HG03196 (cell line): ENCODE results near the gene DDAH1.

Experiments used
- ATAC-seq: cut with Tn5 transposase; IDR thresholded peaks from one replicate; pipeline ENCODE4 v1.9.1; 2021; ENCODE audit not compliant: unreplicated experiment

The DDAH1 gene

DNA sequence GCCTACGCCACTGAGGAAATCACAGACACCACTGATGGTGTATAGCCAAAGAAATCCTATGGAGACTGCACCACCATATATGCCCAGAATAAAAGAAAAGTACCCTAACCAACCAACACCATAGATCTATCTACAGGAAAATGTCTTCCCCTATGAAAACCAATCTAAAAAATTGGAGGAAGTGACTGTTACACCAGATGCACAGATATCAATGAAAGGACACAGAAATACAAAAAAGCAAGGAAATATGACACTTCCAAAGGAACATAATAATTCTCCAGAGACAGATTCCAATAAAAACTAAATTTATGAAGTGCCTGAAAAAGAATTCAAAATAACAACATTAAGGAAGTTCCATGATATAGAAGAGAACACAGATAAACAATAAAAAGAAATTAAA, 131.8 kb downstream of the DDAH1 start:
- ATAC-seq, result no peak

DNA sequence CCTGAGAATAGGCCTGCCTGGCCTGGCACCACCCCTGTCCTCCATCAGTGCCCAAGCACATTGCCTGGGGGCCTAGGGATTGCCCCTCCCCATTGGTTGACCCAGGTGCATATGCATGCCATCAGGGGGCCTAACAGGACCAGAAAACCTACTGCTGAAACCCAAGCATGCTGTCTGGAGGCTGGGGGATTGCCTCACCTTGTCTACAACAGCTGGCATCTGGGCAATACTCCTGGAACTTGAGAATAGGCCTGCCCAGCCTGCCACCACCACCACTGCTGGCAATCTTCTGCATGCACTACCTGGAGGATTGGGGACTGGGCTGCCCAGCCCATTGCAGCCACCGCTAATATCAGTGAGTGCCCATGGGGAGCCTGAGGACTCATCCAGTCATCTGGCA, 132.4 kb downstream of the DDAH1 start:
- no peak for ATAC-seq

DNA sequence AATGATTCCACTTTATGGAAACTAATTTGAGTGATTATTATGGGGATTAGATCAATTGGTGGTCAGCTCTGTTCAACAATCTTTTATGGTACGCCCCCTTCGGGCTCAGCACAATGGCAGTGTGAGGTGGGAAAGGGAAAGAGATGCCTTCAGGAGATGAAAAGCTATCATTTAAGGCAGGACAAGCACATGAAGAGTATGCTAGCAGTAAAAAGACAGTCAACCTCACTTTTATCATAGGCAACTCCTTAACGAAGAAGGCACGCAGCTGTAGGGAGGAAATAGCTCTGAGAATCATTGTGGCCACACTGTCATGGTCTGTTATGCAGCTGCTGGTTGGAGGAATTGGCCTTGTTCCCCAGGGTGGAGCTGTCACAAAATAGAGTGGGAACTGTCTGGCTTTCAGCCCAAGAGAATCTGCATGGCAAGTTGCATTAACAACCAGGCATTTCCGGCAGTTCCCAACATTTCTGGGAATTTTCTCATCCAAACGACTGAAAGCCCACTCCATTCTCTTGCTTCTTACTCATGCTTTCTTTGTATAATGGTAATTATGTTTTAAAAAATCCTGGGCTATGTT, 134.2 kb downstream of the DDAH1 start:
- ATAC-seq, result no peak

DNA sequence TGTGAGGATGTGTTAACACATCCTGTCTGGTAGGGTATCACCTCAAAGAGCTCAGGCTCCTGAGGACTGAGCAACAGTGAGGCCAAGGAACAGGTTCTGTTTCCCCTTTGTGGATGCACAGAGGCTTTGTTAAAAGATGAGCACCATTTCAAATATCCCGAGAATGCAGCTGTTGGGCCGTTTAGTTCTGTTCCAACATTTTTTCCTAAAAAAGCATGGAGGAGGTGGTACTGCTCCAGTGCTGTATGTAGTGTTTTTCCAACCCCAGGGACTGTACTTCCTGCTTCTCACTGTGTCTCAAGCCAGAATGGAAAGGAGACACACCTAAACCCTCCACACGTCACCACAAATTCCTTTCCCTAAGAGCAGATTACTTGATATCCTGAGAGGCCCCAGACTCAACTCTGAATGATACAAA, 134.7 kb downstream of the DDAH1 start:
- ATAC-seq, result no peak

DNA sequence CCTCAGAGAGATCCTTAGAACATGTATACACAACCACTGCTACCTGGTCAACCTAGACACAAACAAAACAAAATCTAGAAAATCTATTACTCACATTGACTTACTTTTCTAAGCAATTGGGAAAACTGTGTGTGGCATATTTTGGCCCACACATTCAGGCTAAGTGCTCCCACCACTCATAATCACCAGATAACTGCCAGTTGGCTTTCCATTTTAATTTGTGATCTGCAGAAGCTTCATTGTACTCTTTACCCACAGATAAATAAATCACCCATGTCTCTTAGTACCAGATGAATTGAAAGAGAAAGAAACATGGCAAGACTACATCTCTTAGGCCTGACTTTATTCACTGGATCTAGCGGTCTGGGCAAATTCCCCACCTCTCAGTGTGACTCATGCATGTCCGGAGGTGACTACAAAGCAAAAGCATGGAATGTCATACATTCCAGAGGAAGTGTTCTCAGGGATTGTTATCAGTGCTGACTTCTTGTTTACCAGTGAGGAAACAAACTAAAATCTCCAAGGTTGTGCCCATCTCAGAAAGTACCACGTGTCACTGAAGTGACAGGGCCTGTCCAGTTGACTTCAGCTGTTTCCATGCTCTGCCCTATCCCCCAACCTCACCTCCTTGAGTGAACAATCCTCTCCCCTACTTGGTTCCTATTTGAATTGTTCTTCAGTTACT, 136.1 kb downstream of the DDAH1 start:
- no peak for ATAC-seq

DNA sequence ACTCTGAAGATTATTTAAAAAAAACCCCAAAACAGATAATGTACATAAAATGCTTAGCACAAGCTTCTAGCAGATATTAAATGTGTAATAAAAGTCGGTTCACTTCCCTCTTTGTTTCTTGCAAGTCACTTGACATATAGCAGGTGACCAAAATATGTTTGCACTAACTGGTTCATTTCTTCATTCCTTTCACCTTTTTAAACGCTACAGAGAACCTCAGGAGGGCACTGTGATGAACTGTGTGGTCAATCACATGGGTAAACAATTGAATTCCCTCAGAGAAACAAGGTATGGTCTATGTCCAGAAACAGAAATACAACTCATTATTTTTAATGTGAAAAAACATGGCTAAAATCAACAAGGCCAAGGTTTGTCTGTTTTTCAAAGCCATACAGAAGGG, 137.2 kb downstream of the DDAH1 start:
- ATAC-seq, result no peak

DNA sequence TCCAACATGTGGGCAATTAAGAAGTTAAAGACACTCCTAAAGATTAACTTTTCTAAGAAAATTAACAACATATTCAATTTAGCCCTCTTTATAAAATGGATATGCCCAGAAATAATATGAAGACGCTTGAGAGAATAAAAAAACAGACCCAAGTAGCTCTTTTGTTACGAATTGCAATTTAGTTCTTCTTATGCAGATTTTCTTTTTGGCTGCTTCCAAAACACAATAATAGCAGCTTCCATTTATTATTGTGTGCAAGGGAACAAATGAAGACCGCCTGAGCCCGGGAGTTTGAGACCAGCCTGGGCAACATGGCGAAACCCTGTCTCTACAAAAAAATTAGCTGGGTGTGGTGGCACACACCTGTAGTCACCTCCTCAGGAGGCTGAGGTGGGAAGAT, 138.1 kb downstream of the DDAH1 start:
- no peak for ATAC-seq

DNA sequence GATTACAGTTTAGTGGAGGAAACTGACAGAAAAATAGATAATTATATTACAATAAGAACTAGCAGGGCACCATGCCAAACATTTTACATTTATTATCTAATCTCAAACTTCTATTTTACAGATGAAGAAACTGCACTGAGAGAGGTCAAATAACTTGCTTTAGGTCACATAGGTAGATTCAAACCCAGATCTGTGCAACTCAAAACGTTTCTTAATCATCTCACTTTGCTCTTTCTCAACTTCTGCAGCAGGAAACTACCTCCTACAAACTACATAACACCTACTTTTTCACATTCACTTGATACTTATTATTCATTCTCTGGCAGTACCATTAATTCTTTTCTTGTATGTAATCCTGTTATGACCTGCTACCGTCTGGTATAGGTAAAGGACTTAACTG, 138.6 kb downstream of the DDAH1 start:
- no peak for ATAC-seq

DNA sequence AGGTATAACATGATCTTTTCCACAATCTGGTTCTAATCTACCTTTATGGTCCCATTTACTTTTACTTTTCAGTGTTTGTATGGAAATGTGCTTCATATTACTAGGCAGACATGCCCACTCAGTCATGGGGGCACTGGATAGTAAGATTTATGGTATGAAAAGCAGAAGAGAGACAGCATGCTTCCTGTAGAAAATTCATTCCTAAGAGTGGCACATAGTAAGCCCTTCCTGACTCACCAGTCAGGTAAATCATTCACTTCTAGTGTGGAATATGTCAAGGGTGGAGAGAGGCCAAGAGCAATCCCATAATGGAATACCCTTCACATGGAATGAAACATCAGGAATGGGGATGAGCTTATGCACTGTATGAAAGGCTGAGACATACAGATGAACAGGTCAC, 139.0 kb downstream of the DDAH1 start:
- no peak for ATAC-seq

DNA sequence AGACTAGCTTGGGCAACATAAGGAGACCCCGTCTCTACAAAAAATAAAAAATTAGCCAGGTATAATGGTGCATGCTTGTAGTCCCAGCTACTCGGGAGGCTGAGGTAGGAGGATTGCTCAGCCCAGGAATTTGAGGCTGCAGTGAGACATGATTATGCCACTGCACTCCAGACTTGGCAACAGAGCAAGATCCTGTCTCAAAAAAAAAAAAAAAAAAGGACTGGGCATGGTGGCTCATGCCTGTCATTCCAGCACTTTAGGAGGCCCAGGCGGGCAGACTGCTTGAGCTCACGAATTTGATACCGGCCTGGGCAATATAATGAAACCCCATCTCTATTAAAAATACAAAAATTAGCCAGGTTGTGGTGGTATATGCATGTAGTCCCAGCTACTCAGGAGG, 141.2 kb downstream of the DDAH1 start:
- ATAC-seq, result no peak

DNA sequence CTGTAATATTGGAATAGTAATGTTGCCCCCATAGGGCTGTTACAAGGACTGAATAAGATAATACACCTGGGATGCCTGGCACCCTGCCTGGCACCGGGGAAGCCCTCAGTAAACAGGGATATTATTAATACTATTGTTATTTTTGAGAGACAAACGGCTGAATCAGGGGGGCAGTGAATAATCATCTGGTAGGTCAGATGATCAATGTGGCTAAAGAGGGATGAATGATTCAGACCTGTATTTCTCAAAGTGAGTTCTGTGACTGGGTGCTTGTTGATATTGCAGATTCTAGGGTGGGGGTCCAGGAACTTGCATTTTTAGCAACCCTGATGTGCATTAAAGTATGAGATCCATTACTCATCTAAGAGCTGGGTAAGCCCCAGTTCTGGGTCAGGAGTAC, 142.3 kb downstream of the DDAH1 start:
- ATAC-seq, result no peak

DNA sequence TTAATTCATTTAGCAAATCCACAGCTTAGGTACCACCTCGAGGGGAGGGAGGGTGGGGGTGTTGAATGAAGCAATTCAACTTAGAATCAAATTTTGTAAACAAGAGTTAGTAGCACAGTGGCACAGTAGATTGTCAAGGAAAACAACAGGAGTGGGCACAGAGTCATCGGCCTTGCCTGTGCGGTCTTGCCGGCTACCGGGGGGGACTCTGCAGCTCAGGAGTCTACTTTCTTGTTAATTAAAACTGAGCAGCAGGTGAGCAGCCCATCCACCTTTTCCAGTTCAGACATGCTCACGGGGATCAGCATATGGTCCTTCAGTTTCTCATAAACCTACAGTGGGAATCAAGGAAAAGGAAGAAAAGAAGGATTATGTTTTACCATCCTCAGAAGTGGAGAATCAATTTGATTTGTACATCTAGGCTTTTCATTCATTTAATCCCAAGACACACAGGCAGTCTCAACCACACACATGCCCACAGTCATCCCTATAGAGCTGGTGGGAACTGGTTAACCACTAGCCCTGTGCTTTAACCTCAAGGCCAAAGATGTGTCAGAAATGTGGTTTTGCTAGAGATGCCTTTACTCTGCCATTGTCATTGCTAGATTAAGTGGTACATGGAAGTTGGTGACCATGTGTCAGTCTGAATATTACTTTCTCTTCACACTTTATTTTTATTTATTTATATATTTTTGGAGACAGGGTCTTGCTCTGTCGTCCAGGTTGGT, 143.6 kb downstream of the DDAH1 start:
- ATAC-seq, result peak; percentile 65

DNA sequence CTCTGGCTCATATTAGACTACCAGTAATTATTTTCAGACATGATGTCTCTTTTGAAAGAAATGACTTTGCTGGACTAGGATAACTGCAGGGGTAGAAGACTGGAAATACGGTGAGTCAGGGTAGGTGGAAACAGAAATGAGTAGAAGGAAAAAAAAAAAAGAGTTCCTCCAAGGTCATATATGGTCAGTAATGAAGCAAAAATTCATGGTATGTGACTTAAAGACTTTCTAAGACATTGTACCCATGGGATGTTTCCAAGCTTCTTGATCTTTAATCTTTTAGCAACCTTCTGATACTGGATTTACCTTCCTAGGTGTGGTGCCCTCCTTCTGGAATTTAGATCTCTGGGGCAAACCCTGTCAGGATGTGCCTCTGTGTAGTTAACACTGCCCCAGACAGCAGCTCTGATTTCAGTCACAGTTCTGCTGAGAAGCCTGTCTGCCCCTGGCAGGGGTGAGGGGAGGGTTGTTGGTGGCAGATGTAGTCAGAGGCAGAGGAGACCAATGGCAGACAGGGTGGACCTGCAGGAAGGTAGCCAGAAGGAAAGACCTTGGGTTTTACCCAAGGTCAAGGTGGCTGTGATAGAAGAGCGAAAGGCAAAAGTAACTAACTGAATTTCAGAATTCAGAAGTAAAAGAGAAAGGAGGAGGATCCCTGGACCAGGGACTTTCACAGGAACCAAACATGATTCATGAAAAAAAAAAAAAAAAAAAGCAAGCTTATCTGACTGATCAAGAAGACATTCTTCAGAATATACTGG, 144.4 kb downstream of the DDAH1 start:
- no peak for ATAC-seq

DNA sequence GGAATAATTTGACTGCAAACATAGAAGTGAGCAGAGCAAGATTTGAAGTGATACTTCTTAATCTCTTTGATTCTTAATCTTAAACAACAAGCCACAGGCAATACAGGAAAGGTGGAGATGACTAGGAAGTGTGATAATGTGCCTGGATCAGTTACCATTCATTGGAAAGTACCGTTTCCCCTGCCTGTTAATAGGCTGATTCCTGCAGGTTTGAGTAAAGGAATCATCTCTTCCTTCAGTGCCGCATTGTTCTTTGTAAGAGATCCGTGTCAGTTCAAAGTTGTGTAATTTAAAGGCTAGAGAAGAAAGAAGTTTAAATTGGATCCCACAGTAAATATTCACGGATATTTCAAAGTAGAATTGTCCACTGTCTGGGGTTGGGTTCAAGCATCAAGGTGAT, 145.0 kb downstream of the DDAH1 start:
- ATAC-seq, result no peak

DNA sequence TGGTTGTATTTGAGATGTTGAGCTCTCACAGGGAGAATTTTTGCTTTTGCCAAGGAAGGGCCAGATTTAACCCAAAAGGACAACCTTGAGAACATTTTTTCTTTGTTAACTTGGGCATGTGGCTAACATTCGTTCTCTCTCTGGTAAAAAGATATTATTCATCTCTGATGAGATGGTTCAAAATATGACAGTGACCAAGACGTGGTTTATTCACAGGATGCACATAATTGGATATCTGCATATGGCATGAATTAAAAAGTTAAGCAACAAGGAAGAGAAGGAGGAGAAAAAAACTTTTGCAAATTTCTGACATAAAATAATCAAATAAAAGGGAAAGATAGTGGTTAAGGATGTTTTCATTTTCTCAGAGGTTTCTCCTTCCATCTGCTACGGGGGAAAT, 145.5 kb downstream of the DDAH1 start:
- no peak for ATAC-seq

DNA sequence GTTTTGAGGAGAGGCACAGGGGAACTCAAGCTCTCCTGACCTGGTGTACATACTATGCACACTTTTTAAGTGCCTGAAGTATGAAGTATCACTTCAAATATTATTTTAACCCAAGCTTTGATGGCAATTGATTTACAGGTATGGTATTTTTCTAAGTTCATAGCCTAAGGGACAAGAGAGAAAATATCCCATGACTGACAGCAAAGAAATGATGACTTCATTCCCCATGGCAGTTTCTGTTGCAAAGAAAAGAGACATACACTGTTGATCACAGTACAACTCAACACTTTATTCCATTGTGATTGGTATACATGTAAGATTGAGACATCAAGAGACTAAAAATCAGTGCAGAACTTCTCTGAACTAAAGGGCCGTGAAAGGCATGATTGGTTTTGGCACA, 146.7 kb downstream of the DDAH1 start:
- no peak for ATAC-seq

DNA sequence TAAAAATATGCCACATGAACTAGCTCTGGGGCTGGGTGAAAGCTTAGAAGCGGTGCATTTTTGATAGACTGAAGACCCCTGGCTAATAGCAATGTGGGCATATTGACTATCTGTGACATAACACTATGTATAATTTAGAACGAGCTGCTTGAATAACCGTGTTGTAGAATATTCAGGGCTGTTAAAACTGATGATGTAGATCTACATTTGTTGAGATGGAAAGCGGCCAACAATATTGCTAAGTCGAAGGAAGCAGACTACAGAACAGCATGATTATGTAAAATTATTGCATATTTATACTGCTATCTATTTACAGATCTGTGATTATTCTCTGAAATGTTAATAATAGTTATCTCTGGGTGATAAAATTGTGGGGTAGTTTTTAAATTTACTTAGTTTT, 147.4 kb downstream of the DDAH1 start:
- no peak for ATAC-seq

DNA sequence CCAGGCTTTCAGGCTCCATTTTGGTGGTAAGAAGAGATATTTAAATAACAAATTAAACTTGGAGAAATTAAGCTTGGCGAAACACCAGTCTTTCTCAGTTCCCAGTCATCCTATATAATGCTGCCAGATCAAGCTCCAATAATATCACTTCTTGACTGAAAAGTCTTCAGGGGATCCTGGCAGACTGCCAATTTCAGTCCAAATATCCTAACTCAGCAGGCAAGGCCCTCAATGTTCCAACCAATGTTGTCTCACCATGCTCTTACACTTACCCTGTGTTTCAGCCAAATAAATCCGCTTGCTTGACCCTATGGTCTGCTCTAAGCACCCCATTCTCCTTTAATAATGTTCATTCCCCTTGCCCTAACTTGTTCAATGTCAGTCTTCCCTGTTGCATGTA, 148.6 kb downstream of the DDAH1 start:
- no peak for ATAC-seq

DNA sequence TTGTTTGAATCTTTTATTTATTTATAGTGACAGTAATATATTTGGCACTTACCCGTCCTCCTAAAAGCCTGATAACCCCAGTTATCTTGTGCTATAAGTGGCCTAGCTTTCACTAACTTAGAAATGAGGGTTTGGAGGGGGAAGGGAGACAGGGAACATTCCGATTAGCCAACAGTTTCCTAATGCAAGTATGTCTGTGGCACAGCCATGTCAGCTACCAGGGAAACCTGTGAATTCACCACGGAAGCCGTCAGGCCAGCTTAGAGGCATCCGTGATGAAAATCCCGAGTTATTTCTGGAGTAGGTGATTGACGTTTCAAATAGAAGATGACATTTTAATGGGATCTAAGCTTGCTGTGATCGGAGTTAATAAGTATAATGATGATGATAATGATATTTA, 149.2 kb downstream of the DDAH1 start:
- ATAC-seq, result no peak

DNA sequence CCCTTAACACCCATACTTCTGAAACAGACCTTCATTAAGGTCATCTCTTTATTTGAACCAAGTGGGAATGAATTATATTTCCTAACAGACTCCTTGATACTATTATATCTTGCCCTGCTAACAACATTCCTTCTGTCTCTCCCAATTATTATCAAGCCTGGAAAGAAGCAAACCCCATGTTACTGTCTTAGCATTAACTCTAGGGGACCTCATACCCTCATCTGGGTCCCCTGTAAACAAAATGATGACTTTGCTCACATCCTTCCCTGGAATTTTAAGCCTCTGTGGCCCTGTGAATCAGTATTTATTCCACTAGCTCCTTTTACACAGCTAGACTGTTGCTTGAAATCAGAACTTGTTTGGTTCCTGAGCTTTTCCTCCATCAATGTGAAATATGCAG, 150.2 kb downstream of the DDAH1 start:
- ATAC-seq, result no peak

DNA sequence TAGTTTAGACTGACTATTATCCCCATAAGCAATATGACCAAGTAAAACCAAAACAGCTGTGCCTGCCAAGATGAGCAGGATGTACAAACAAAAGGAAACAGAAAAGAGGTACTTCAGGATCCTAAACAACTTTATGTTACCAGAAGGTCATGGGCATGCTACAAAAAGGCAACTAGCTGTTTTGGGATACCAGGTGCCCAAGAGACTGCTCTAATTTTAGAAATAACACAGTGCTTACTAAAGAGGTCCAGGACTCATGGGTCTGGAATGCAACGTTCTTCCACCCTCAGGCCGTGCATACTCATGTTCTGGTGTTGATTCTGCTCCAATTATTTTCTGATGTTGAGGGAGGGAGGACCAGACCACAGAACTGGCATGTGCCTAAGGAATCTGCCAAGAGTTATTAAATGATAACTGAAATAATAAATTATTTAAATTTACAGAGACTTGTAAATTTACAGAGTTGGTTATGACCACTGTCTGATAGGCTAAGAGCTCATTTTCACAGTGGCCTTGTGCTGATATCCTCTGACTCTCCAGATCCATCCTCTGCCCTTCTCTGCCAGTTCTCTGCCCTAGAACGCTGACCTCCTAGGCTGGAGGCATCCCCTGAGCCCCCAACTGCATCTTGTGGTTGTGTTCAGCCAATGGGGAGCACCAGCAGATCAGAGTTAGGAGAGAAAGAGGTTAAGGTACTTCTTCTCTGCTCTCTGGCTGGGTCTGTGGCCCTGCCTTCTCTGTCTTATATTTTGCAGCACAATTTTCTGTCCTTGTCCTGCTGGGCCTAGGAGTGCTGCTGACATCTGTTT, 150.9 kb downstream of the DDAH1 start:
- no peak for ATAC-seq
